ENCODE measurements around the gene AKTIP. TPM values are rescaled to one million over a fixed set of nuclear protein-coding genes. Genes with fewer than 3 reads are reported as not detected.
A peak's percentile ranks its signal among the peaks of the same experiment; 100 is the strongest.

Gene AKTIP
- total RNA-seq, 5 donors from 2014 or later (not counting 1 experiment from before 2014, with no cell fraction given): 56.3 to 96.8 (median 70.6) TPM

DNA sequence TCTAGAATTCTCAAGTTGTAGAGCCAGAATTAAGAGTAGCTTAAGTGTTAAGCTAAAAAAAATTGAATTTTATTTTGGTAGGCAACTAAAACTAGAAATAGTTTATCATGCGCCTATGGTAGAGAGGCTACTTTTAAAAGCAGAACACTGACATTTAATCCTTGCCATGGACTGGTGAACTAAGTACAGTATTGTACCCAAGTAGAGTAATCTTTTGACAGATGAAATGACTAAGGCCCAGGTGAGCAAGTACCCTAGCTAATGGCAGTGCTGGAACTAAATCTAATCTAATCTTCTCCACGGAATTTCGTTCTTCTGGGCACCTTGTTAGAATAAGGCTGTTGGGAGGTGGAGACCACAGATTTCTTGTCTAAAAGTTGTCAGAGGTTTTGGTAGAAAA lies 56.9 kb downstream of the AKTIP start:
- Mint-ChIP-seq H3K4me1 (peaks cover 50 to 68% (median 59%) of the 10 kb centered on the region in 3 donors), H3K27me3 (no peaks in the 10 kb centered on the region), H3K27ac (peak overlapping the region; percentile 88 to 90), H3K9me3 (no peaks in the 10 kb centered on the region), H3K36me3 (peaks cover 47% of the 10 kb centered on the region), H3K4me3 (peak overlapping the region; percentile 58 to 76 (median 73))
- 100% methylated on average over 2 of the region's 3 CpGs for WGBS (ENCODE audit: insufficient coverage)
- no peak for DNase-seq
- H3K4me1 ChIP-seq (ENCODE audit: control insufficient read depth in 1 of 2, extremely low read depth in 1 of 2, insufficient read depth in 2 of 2, low read length in 2 of 2): peaks cover 33 to 37% of the 10 kb centered on the region in 2 experiments
- no peak for ATAC-seq (replicated peaks in 1 of 4)
- H3K36me3 ChIP-seq (ENCODE audit: control insufficient read depth in 2 of 2, extremely low read depth in 1 of 2, insufficient read depth in 1 of 2, low read length in 1 of 2): peaks cover 8 to 39% of the 10 kb centered on the region in 2 donors
- ChIA-PET POLR2A (interaction anchor here (0.6 to 4.9 kb wide), 8 partner anchors 9 to 310 kb away, joined by 3 to 19 read pairs (median 4); no protein-coding TSS in a partner anchor), CTCF (interaction anchor here in 1 of 2 donors (0.7 to 6.0 kb wide), 3 partner anchors 10 to 63 kb away, joined by 3 to 31 read pairs (median 5); partner anchors contain the start of gene RBL2)
- H3K27me3 ChIP-seq (replicated peaks in 1 of 2; ENCODE audit: control insufficient read depth in 2 of 2, extremely low read depth in 1 of 2, insufficient read depth in 2 of 2, low read length in 1 of 2): no peaks in the 10 kb centered on the region
- H3K9me3 ChIP-seq: no peaks in the 10 kb centered on the region
- peak overlapping the region in 1 of 2 donors; percentile 40 for H3K4me3 ChIP-seq (ENCODE audit: control insufficient read depth in 1 of 2, extremely low read depth in 1 of 2, low read length in 1 of 2)
- peak overlapping the region; percentile 55 for H3K27ac ChIP-seq (ENCODE audit: low read length)

DNA sequence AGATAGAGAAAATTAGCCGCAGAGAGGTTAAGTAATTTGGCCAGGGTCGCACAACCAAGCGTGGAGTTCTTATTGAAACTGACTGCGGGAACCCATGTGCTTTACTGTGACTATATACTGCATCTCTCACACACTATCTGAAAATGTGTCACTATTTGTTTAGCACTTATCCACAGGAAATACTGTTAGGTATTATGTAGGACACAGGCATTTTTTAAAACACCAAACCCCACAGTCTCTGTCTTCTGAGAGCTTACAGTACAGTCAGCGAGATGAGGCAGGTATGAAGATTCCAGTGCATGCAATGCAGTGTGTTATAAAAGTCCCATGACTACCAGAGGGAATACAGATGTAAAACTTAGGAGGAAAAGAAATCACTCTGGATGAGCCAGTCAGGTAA lies 57.5 kb downstream of the AKTIP start:
- Histone ChIP-seq H3K4me3 (ENCODE audit: control insufficient read depth in 1 of 2, extremely low read depth in 1 of 2, low read length in 1 of 2) (peak overlapping the region in 1 of 2 donors; percentile 40), H3K4me1 (ENCODE audit: control insufficient read depth in 1 of 2, extremely low read depth in 1 of 2, insufficient read depth in 2 of 2, low read length in 2 of 2) (peaks cover 32% of the 10 kb centered on the region in 2 experiments), H3K27ac (ENCODE audit: low read length) (peak overlapping the region; percentile 55), H3K9me3 (no peaks in the 10 kb centered on the region), H3K27me3 (replicated peaks in 1 of 2; ENCODE audit: control insufficient read depth in 2 of 2, extremely low read depth in 1 of 2, insufficient read depth in 2 of 2, low read length in 1 of 2) (no peaks in the 10 kb centered on the region), H3K36me3 (ENCODE audit: control insufficient read depth in 2 of 2, extremely low read depth in 1 of 2, insufficient read depth in 1 of 2, low read length in 1 of 2) (peaks cover 8 to 43% of the 10 kb centered on the region in 2 donors)
- ATAC-seq (replicated peaks in 1 of 4): peak; percentile 39 to 75 (median 56)
- H3K27me3 Mint-ChIP-seq: no peaks in the 10 kb centered on the region
- H3K36me3 Mint-ChIP-seq: peaks cover 50% of the 10 kb centered on the region
- H3K27ac Mint-ChIP-seq: peak overlapping the region; percentile 88 to 90
- H3K9me3 Mint-ChIP-seq: no peaks in the 10 kb centered on the region
- ChIA-PET POLR2A (interaction anchor here (0.6 to 4.9 kb wide), 7 partner anchors 10 to 309 kb away, joined by 3 to 19 read pairs (median 4); partner anchors contain the start of gene AKTIP (in 1 of the 2)), CTCF (interaction anchor here in 1 of 2 donors (0.7 to 6.0 kb wide), 2 partner anchors 10 to 64 kb away, joined by 3 to 31 read pairs; partner anchors contain the start of gene RBL2)
- H3K4me1 Mint-ChIP-seq: peaks cover 51 to 67% (median 60%) of the 10 kb centered on the region in 3 donors
- peak overlapping the region; percentile 58 to 76 (median 73) for H3K4me3 Mint-ChIP-seq
- no CpG with 5 or more reads among the region's 5 CpGs for WGBS (ENCODE audit: insufficient coverage)
- DNase-seq: no peak

Other genes with a start within 250 kb of the AKTIP start
- gene RBL2, start 68.7 kb downstream of the AKTIP start, total RNA-seq: 100 to 1,000 TPM; 193 to 366 (median 261) TPM
- 1 to 10 TPM; 3.7 to 5.6 (median 3.8) TPM for gene RPGRIP1L, start 200.7 kb upstream of the AKTIP start, total RNA-seq
- gene FTO, start 200.9 kb upstream of the AKTIP start, total RNA-seq: 10 to 100 TPM; 44.7 to 69.0 (median 46.0) TPM